ENCODE data around the gene GHR. TPM values are rescaled to one million over a fixed set of nuclear protein-coding genes. Genes with fewer than 3 reads are reported as not detected.

Gene GHR
- total RNA-seq, 1 experiment from 2014 or later: 2.2 TPM

DNA sequence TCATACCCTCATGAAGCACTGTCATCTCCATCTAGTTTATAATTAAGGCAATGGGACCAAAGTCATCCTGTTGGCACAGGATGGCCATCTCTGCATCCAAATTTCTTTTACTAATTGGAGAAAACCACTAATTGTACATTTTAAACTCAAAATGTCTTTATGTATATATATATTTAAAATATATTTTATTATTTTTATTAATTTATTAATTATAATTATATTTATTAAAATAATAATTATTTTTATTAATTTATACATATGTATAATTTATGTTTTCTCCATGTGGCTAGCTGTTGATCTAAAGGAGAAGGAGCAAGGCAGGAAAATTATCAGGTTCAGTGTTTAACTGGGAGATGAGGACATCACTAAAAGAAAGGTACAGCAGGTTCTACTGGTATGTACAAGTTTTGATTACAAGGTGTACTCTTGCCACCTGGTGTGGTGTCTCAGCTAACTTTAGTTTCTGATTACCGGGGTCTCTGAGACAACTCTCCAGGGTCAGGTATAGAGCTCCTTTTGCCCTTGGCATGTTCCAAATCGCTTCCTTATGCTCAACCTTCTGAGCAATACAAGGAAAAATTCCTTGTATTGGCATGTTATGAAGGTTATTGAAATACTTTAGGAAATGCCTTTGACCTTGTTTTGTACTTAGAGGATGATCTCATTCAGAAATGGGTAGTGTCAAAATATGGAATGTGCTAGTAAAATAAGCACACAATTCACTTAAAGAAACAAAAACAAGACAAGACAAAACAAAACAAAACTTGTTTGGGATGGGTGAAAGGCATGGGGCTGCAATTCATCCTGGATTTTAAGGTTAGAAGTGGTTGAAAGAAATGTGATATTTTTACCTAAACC, 79.6 kb downstream of the GHR start:
- TF ChIP-seq, protein P1, sequence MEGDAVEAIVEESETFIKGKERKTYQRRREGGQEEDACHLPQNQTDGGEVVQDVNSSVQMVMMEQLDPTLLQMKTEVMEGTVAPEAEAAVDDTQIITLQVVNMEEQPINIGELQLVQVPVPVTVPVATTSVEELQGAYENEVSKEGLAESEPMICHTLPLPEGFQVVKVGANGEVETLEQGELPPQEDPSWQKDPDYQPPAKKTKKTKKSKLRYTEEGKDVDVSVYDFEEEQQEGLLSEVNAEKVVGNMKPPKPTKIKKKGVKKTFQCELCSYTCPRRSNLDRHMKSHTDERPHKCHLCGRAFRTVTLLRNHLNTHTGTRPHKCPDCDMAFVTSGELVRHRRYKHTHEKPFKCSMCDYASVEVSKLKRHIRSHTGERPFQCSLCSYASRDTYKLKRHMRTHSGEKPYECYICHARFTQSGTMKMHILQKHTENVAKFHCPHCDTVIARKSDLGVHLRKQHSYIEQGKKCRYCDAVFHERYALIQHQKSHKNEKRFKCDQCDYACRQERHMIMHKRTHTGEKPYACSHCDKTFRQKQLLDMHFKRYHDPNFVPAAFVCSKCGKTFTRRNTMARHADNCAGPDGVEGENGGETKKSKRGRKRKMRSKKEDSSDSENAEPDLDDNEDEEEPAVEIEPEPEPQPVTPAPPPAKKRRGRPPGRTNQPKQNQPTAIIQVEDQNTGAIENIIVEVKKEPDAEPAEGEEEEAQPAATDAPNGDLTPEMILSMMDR (conservative IDR thresholded peaks at IDR 0.05; ENCODE audit: low read depth, low read length): no peak
- no peak for TF ChIP-seq EZH2 (IDR thresholded peaks at IDR 0.05; ENCODE audit: low read length, unreplicated experiment)
- DNase-seq: peak; percentile 30

DNA sequence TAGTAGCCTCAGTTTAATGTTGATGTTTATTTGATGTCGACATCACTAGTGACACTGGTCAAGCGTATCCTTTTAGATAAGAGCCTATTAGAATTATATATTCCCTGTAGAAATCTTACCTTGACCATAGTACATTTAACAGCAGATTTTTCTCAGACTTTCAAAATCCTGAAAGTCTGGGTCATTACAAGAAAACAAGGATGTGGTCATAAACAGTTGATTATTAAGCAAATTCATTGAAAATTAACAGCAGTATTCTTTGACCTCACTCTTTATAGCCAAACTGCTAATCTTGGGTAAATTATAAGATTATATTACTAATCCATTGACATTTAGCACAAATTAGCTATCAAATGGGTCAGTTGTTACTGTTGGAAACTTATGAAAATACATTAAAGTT, 83.4 kb downstream of the GHR start:
- H3K4me2 ChIP-seq (ENCODE audit: low read length): no peak overlapping the region
- no peak overlapping the region for H3K4me3 ChIP-seq (ENCODE audit: low read length)
- no peaks in the 10 kb centered on the region for H3K36me3 ChIP-seq (ENCODE audit: low read depth, low read length)
- H3K27ac ChIP-seq (ENCODE audit: low read length): no peak overlapping the region
- ChIA-PET CTCF (no interaction called here), POLR2A (ENCODE audit: unreplicated experiment) (no interaction called here)
- H3F3A ChIP-seq (ENCODE audit: low read length, unreplicated experiment): no peaks in the 10 kb centered on the region
- no peaks in the 10 kb centered on the region for H3K27me3 ChIP-seq (ENCODE audit: low read length)
- H3K9ac ChIP-seq (ENCODE audit: low read length): no peak overlapping the region
- no peaks in the 10 kb centered on the region for H3K79me2 ChIP-seq (ENCODE audit: low read length)
- DNase-seq: no peak
- H3K9me2 ChIP-seq (replicated peaks; ENCODE audit: low read length): no peaks in the 10 kb centered on the region
- H4K20me1 ChIP-seq (ENCODE audit: low read length): no peaks in the 10 kb centered on the region
- H3K9me3 ChIP-seq (ENCODE audit: low read length): no peaks in the 10 kb centered on the region
- no peak for ATAC-seq
- peaks cover 6% of the 10 kb centered on the region for H3K4me1 ChIP-seq (ENCODE audit: insufficient read depth, low read length)
- TF ChIP-seq EZH2 (IDR thresholded peaks at IDR 0.05; ENCODE audit: low read length, unreplicated experiment) (no peak), EZH2phosphoT487 (IDR thresholded peaks at IDR 0.05; ENCODE audit: borderline replicate concordance, low read length) (no peak)
- TF ChIP-seq, protein P1 (conservative IDR thresholded peaks at IDR 0.05; ENCODE audit: low read depth, low read length): no peak
- no TSS peak for BruUV-seq (replicated peaks)
- intact Hi-C loops (cut with micrococcal nuclease): loop anchor here (10.0 kb wide), 2 partner anchors 142 to 282 kb away; no protein-coding TSS in a partner anchor
- no peak overlapping the region for H2AFZ ChIP-seq (ENCODE audit: low read length)

More for the DNA sequence above, 79.6 kb downstream of the GHR start:
- BruUV-seq (replicated peaks): no TSS peak
- Histone ChIP-seq H3K4me2 (ENCODE audit: low read length) (peak overlapping the region; percentile 29; the same call in 1 of the 2 replicates), H3K9me2 (replicated peaks; ENCODE audit: low read length) (no peaks in the 10 kb centered on the region), H2AFZ (ENCODE audit: low read length) (no peak overlapping the region), H3K27ac (ENCODE audit: low read length) (no peak overlapping the region), H3K9ac (ENCODE audit: low read length) (no peak overlapping the region), H3K4me3 (ENCODE audit: low read length) (no peak overlapping the region), H3K79me2 (ENCODE audit: low read length) (no peaks in the 10 kb centered on the region), H3K9me3 (ENCODE audit: low read length) (no peaks in the 10 kb centered on the region), H3F3A (ENCODE audit: low read length, unreplicated experiment) (no peaks in the 10 kb centered on the region), H3K27me3 (ENCODE audit: low read length) (no peaks in the 10 kb centered on the region), H3K36me3 (ENCODE audit: low read depth, low read length) (no peaks in the 10 kb centered on the region), H3K4me1 (ENCODE audit: insufficient read depth, low read length) (peaks cover 22% of the 10 kb centered on the region), H4K20me1 (ENCODE audit: low read length) (no peaks in the 10 kb centered on the region)
- POLR2A ChIA-PET (ENCODE audit: unreplicated experiment): interaction anchor here (0.6 kb wide), 1 partner anchor 222 kb away, joined by 3 read pairs; no protein-coding TSS in a partner anchor
- CTCF ChIA-PET: no interaction called here
- intact Hi-C loops (cut with micrococcal nuclease): loop anchor here (5.0 to 10.0 kb wide), 3 partner anchors 66 to 278 kb away; no protein-coding TSS in a partner anchor
- no peak for ATAC-seq

Measured in PC-3 (cell line).